ENCODE data around the gene ARHGAP22. TPM values are rescaled to one million over a fixed set of nuclear protein-coding genes. Genes with fewer than 3 reads are reported as not detected.

Gene ARHGAP22
- total and polyA plus RNA-seq, 11 donors, result 1.1 to 9.5 (median 2.8) TPM

GRCh38 chr10:48502791-48503190 is 102.1 kb downstream of the ARHGAP22 start:
- Histone ChIP-seq H3K36me3 (no peaks in the 10 kb centered on the region), H3K9me3 (no peaks in the 10 kb centered on the region), H3K4me1 (peaks cover 0 to 22% (median 0%) of the 10 kb centered on the region in 12 donors), H3K27me3 (no peaks in the 10 kb centered on the region), H3K4me3 (no peak overlapping the region), H3K27ac (no peak overlapping the region)
- peak in 1 of 5 donors; percentile 15 for DNase-seq
- intact Hi-C loops (cut with DNase I), result loop anchor here in 1 of 10 donors (10.0 kb wide), 1 partner anchor 138 kb away; no protein-coding TSS in a partner anchor
- WGBS, 4 donors, result 90 to 94% (median 91%) methylated on average over 9 of the region's 9 CpGs
- no peak for ATAC-seq
- TF ChIP-seq POLR2A (IDR thresholded peaks at IDR 0.05) (no peak), CTCF (IDR thresholded peaks at IDR 0.05) (no peak)

- no peaks in the 10 kb centered on the region for H3K27me3 ChIP-seq
- peaks cover 0 to 29% (median 2%) of the 10 kb centered on the region in 12 donors for H3K4me1 ChIP-seq
- TF ChIP-seq POLR2A (IDR thresholded peaks at IDR 0.05) (no peak), CTCF (IDR thresholded peaks at IDR 0.05) (no peak)
- H3K27ac ChIP-seq, result no peak overlapping the region
- H3K4me3 ChIP-seq, result no peak overlapping the region
- ATAC-seq (no peak), DNase-seq (peak in 1 of 5 donors; percentile 8)
- intact Hi-C loops (cut with DNase I), result loop anchor here in 1 of 10 donors (10.0 kb wide), 1 partner anchor 137 kb away; no protein-coding TSS in a partner anchor
- WGBS, 4 donors, result 81 to 89% (median 87%) methylated on average over 6 of the region's 6 CpGs
- H3K36me3 ChIP-seq, result no peaks in the 10 kb centered on the region
- no peaks in the 10 kb centered on the region for H3K9me3 ChIP-seq
Measured at GRCh38 chr10:48501787-48502771, 102.8 kb downstream of the ARHGAP22 start.

- peaks cover 0 to 29% (median 2%) of the 10 kb centered on the region in 12 donors for H3K4me1 ChIP-seq
- no peaks in the 10 kb centered on the region for H3K27me3 ChIP-seq
- ATAC-seq (no peak), DNase-seq (no peak)
- no peaks in the 10 kb centered on the region for H3K36me3 ChIP-seq
- WGBS, 4 donors, result 79 to 91% (median 86%) methylated on average over 2 of the region's 2 CpGs
- no peak overlapping the region for H3K4me3 ChIP-seq
- no peaks in the 10 kb centered on the region for H3K9me3 ChIP-seq
- no peak overlapping the region for H3K27ac ChIP-seq
- intact Hi-C loops (cut with DNase I), result loop anchor here in 1 of 10 donors (10.0 kb wide), 1 partner anchor 136 kb away; no protein-coding TSS in a partner anchor
- TF ChIP-seq POLR2A (IDR thresholded peaks at IDR 0.05) (no peak), CTCF (IDR thresholded peaks at IDR 0.05) (no peak)
Measured at GRCh38 chr10:48501226-48501625, 103.6 kb downstream of the ARHGAP22 start.

GRCh38 chr10:48500771-48501170 is 104.1 kb downstream of the ARHGAP22 start:
- WGBS, 4 donors, result 87 to 92% (median 90%) methylated on average over 4 of the region's 4 CpGs
- no peak for ATAC-seq
- TF ChIP-seq POLR2A (IDR thresholded peaks at IDR 0.05) (no peak), CTCF (IDR thresholded peaks at IDR 0.05) (no peak)
- no peaks in the 10 kb centered on the region for H3K27me3 ChIP-seq
- H3K9me3 ChIP-seq, result no peaks in the 10 kb centered on the region
- H3K27ac ChIP-seq, result no peak overlapping the region
- H3K36me3 ChIP-seq, result no peaks in the 10 kb centered on the region
- H3K4me1 ChIP-seq, result peaks cover 0 to 24% (median 2%) of the 10 kb centered on the region in 12 donors
- no peak overlapping the region for H3K4me3 ChIP-seq
- DNase-seq, result no peak
- intact Hi-C loops (cut with DNase I), result loop anchor here in 1 of 10 donors (10.0 kb wide), 1 partner anchor 136 kb away; no protein-coding TSS in a partner anchor

All from heart left ventricle (tissue), 16 donors.